ENCODE results near the gene ACOXL.

- no peak for TF ChIP-seq CTCF (conservative IDR thresholded peaks at IDR 0.05 in 1 of 2, IDR thresholded peaks at IDR 0.05 in 1 of 2; ENCODE audit: extremely low read depth in 1 of 2, insufficient read depth in 1 of 2, low read depth in 1 of 2, low read length in 2 of 2)
- no peak for TF ChIP-seq EZH2 (IDR thresholded peaks at IDR 0.05; ENCODE audit: borderline replicate concordance, low read length)
Measured at GRCh38 chr2:110717734-110718133, 14.6 kb upstream of the ACOXL start.

Data from mammary epithelial cell (primary cell).